HG03103 (cell line): ENCODE data around the gene CRTC3.
A peak's percentile ranks its signal among the peaks of the same experiment; 100 is the strongest.

Experiments
- ATAC-seq: cut with Tn5 transposase; IDR thresholded peaks from one replicate; pipeline ENCODE4 v1.9.1; 2021; ENCODE audit warnings: low read depth; ENCODE audit not compliant: unreplicated experiment

Gene CRTC3

GRCh38 chr15:90561344-90562244, 31.9 kb downstream of the CRTC3 start:
- ATAC-seq = no peak

GRCh38 chr15:90562669-90563068, 32.9 kb downstream of the CRTC3 start:
- no peak for ATAC-seq

GRCh38 chr15:90563463-90563862, 33.7 kb downstream of the CRTC3 start:
- ATAC-seq = no peak

GRCh38 chr15:90564051-90564450, 34.3 kb downstream of the CRTC3 start:
- ATAC-seq = no peak

DNA sequence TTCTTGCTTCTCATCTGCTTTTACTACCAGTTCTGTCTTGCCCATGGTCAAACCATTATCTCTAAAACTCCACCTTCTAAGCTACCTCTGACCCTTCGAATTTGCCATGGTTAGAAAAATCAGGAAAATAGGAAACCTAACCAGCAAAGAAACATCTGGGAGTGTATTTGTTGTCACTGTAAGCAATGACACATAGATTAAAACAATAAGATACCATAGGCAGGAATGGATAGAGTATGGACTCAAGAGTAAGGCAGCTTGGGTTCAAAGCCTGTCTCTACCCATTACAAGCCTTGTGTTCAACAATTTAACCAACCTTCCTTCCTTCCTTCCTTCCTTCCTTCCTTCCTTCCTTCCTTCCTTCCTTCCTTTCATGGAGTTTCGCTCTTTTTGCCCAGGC, 34.9 kb downstream of the CRTC3 start:
- ATAC-seq = no peak

DNA sequence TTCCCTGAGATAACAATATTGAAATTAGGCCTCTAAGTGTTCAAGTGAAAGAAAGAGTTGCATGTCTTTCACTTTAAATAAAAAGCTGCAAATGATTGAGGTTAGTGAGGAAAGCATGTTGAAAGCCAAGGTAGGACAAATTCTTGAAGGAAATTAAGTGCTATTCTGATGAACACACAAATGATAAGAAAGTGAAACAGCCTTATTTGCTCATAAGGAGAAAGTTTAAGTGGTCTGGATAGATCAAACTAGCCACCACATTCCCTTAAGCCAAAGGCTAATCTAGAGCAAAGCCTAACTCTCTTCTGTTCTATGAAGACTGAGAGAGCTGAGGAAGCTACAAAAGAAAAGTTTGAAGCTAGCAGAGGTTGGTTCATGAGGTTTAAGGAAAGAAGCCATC, 36.1 kb downstream of the CRTC3 start:
- ATAC-seq = no peak

GRCh38 chr15:90570643-90571042, 40.9 kb downstream of the CRTC3 start:
- no peak for ATAC-seq

DNA sequence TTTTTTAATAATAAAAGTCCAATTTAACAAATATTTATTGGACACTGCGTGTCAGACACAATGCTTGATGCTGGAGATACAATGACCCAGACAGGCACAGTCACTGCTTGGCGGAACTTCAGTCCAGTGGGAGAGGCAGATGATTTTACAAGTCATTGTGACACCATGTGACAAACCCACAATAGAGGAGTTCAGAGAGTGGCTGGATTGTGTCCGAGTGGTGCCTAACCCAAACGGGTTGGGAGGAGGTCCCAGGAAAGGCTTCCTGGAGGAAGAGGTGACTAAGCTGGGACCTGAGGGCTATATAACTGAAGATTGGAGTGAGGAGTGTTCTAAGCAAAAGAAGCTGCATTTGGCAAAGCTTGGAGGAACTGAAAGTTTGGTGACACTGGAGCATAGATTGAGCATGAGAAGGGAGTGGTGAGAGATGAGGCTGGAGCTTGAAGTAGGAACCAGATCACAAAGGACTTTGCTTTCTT, 41.4 kb downstream of the CRTC3 start:
- peak; percentile 57 for ATAC-seq

GRCh38 chr15:90572893-90573292, 43.2 kb downstream of the CRTC3 start:
- no peak for ATAC-seq

GRCh38 chr15:90576711-90577389, 47.1 kb downstream of the CRTC3 start:
- no peak for ATAC-seq

GRCh38 chr15:90579213-90579612, 49.5 kb downstream of the CRTC3 start:
- no peak for ATAC-seq

GRCh38 chr15:90580099-90580498, 50.4 kb downstream of the CRTC3 start:
- ATAC-seq = no peak

DNA sequence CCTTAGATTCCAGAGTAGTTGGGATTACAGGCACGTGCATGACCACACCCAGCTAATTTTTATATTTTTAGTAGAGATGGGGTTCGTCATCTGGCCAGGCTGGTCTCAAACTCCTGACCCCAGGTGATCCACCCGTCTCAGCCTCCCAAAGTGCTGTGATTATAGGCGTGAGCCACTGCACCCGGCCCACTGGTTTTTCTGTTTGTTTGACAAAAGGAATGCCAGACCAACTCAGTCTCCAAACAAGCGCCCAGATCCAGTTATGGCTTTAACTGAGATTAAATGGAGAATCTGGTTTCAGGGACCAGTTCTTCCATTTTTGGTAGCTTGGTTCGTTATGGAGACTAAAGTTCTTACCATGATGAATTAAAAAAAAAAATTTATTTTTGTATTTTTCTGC, 50.8 kb downstream of the CRTC3 start:
- ATAC-seq = no peak

DNA sequence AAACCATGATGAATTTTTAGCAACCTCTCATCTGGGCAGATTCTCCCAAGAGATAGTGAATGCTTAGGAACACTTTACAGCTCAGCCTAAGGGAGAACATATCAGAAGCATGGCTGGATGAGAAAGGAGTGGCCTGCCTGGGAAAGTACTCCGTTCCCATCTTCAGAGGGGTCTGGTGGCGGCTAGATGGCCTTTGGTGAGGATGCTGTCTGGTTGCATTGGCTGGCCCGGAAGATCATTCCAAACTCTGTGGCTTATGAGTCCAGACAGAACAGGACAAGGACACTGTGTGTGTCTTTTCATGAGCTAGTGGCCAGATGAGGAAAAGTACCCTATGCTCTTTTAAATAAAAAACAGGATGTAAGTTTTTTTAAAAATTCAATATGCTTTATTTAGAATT, 51.2 kb downstream of the CRTC3 start:
- ATAC-seq = no peak

GRCh38 chr15:90581771-90582352, 52.1 kb downstream of the CRTC3 start:
- ATAC-seq = no peak

DNA sequence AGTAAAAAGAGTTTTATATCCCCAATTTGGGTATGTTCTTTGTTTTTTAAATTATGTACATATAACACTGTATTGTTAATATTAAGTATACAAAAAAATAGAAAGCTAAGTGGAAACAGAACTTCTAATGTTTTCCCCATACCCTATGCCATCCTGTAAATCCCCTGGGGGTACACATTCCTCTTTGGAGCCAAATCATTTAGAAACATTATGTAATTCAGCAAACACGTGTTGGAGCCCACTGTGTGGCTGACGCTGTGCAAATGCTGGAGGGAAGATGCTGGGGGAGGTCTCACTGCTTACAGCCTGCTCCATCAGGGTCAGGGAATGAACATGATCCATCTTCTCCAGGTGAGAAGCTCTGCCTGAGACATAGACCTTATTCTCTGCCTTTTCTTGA, 52.8 kb downstream of the CRTC3 start:
- no peak for ATAC-seq

DNA sequence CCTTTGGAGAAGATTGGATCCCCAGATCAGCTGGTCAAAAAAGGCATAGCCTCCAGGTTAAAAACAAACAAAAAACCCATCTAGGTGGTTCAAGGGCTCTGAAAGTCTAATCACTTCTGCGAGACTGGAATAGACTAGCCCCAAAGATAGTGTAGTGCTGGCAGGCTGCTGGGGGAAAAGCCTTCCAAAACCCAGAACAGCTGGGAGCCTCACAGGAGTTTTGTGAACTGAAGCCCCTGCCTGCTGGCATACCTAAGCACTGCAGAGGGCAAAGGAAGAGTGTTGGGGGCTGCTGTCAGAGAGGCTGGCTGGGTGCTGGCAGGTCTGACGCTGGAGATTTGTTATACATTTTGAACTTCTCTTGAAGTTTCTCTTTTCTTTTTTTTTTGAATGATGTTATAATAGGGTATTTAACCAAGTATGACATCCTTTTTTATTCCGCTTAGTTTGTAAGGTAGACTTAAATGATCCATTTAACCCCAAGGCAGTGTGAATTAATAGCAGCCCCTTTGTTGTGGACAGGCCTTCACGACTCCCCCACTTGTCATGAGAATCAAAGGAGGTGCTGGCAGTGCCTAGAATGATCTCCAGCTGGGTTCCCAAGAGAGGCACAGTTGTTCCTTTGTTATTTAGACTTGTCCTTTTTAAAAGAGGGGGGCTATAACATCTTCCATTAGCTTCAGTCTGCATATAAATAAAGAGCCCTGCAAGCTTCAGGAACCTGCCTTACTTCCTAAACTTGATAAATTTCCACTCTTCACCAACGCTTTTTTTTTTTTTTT, 53.9 kb downstream of the CRTC3 start:
- no peak for ATAC-seq

DNA sequence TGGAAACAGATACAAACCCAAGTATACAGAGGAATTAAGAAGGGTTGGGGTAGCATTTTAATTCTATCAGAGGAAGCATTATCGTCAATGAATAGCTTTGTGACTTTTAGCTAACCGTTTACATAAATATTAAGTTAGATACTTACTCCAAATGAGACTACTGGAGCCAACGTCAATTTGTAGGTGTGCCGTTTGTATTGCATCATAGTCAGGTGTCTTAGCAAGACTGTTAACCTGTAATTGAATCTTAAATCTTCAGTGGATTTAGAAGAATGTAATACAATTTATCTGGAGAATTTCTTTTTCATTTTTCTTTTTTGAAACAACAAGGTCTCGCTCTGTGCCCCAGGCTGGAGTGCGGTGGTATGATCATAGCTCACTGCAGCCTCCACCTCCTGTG, 55.1 kb downstream of the CRTC3 start:
- ATAC-seq = no peak

DNA sequence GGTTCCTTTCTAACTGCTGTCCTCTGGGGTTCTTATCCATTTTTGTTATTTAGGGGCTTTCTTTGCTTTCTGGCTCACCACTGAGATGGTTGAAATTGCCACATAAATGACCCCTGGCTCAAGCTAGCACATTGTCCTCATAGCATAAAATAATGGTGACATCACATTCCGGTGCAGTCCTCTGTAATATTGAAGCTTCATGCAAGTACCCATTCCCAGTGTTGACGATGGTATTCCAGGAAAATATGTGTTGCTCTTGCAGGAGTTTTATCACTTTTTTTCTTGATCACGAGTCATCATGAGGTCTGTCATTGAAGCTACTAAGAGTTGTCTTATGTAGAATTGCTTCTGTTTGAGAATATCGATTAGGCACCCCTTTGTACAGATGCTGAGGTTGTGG, 56.1 kb downstream of the CRTC3 start:
- no peak for ATAC-seq

DNA sequence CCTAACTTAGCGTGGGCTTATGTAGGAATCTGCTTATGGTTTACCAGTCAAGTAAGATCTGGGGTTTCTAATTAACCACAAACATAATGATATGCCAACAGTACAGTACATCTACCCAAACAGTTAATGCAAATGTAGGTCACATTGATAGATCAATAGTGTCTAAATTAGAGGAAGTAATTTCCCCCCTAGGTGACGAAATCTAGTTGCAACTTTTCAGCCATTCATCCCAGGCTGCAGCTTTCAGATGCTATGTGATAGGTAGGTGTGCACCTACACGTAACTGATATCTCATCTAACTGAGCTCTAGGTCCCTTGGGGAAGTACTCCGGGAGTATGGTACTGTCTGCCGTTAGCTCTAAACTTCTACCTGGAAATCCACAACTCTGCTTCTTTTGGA, 57.2 kb downstream of the CRTC3 start:
- no peak for ATAC-seq

GRCh38 chr15:90588427-90588826, 58.7 kb downstream of the CRTC3 start:
- ATAC-seq = no peak
